NT2/D1 (cell line): ENCODE measurements around the gene GNAO1.

Experiments used
- DNase-seq: peaks from one replicate; pipeline ENCODE4 v3.0.0-alpha.2; 2011; ENCODE audit warnings: low read depth, low spot score
- H3K27me3 ChIP-seq: 2 replicates; pipeline ENCODE4 v1.6.0; 2011; ENCODE audit warnings: mild to moderate bottlenecking; ENCODE audit not compliant: insufficient read length, insufficient read depth
- H3K36me3 ChIP-seq: 2 replicates; pipeline ENCODE4 v1.6.1; 2011; ENCODE audit warnings: mild to moderate bottlenecking, low read length, mixed read lengths; ENCODE audit not compliant: insufficient read depth, insufficient read length
- H3K4me1 ChIP-seq: 2 replicates; pipeline ENCODE4 v1.5.1; 2011; ENCODE audit not compliant: insufficient read depth, insufficient read length
- H3K4me3 ChIP-seq: 2 replicates; pipeline ENCODE4 v1.5.1; 2011; ENCODE audit warnings: low read depth; ENCODE audit not compliant: insufficient read length
- H3K9ac ChIP-seq: 2 replicates; pipeline ENCODE4 v1.6.0; 2011; ENCODE audit warnings: low read depth; ENCODE audit not compliant: insufficient read length
- H3K9me3 ChIP-seq: 2 replicates; pipeline ENCODE4 v1.5.1; 2011; ENCODE audit warnings: mild to moderate bottlenecking, low read length; ENCODE audit not compliant: insufficient read depth
- SUZ12 ChIP-seq: IDR thresholded peaks from 2 replicates; pipeline ENCODE4 v1.6.1; 2011; ENCODE audit not compliant: insufficient read length, insufficient read depth; ENCODE audit errors: extremely low read depth
- YY1 ChIP-seq: IDR thresholded peaks from 2 replicates; pipeline ENCODE4 v1.6.1; 2011; ENCODE audit not compliant: insufficient read length, insufficient read depth
- ZNF274 ChIP-seq: IDR thresholded peaks from 2 replicates; pipeline ENCODE4 v1.6.1; 2011; ENCODE audit warnings: mild to moderate bottlenecking, low read depth, low read length

The GNAO1 gene

GRCh38 chr16:56363181-56363716 lies 172.0 kb downstream of the GNAO1 start:
- TF ChIP-seq YY1 (no peak), SUZ12 (no peak), ZNF274 (no peak)
- Histone ChIP-seq H3K9me3 (no peaks in the 10 kb centered on the region), H3K4me3 (no peak overlapping the region), H3K27me3 (no peaks in the 10 kb centered on the region), H3K9ac (no peak overlapping the region), H3K4me1 (peaks cover 3% of the 10 kb centered on the region), H3K36me3 (peaks cover 65% of the 10 kb centered on the region)
- DNase-seq, result no peak

- H3K9me3 ChIP-seq, result no peaks in the 10 kb centered on the region
- H3K27me3 ChIP-seq, result no peaks in the 10 kb centered on the region
- H3K4me1 ChIP-seq, result peaks cover 3% of the 10 kb centered on the region
- H3K9ac ChIP-seq, result no peak overlapping the region
- H3K4me3 ChIP-seq, result no peak overlapping the region
- DNase-seq, result no peak
- peaks cover 72% of the 10 kb centered on the region for H3K36me3 ChIP-seq
- TF ChIP-seq SUZ12 (no peak), YY1 (no peak), ZNF274 (no peak)
Observed at GRCh38 chr16:56363781-56364565, 172.7 kb downstream of the GNAO1 start.

- Histone ChIP-seq H3K4me3 (no peak overlapping the region), H3K9ac (no peak overlapping the region), H3K27me3 (no peaks in the 10 kb centered on the region), H3K4me1 (peaks cover 3% of the 10 kb centered on the region), H3K36me3 (peaks cover 80% of the 10 kb centered on the region), H3K9me3 (no peaks in the 10 kb centered on the region)
- no peak for TF ChIP-seq YY1
- no peak for TF ChIP-seq SUZ12
- no peak for TF ChIP-seq ZNF274
- no peak for DNase-seq
Observed at GRCh38 chr16:56364865-56365264, 173.6 kb downstream of the GNAO1 start.

GRCh38 chr16:56365552-56365951 lies 174.3 kb downstream of the GNAO1 start:
- DNase-seq, result no peak
- H3K4me1 ChIP-seq, result no peaks in the 10 kb centered on the region
- no peak overlapping the region for H3K4me3 ChIP-seq
- no peaks in the 10 kb centered on the region for H3K9me3 ChIP-seq
- no peak overlapping the region for H3K9ac ChIP-seq
- no peaks in the 10 kb centered on the region for H3K27me3 ChIP-seq
- no peak for TF ChIP-seq SUZ12
- H3K36me3 ChIP-seq, result peaks cover 75% of the 10 kb centered on the region

GRCh38 chr16:56366945-56367344 lies 175.7 kb downstream of the GNAO1 start:
- H3K9ac ChIP-seq, result no peak overlapping the region
- no peak for DNase-seq
- no peak overlapping the region for H3K4me3 ChIP-seq
- H3K9me3 ChIP-seq, result no peaks in the 10 kb centered on the region
- peaks cover 71% of the 10 kb centered on the region for H3K36me3 ChIP-seq
- TF ChIP-seq SUZ12 (no peak), ZNF274 (no peak), YY1 (no peak)
- H3K27me3 ChIP-seq, result no peaks in the 10 kb centered on the region
- H3K4me1 ChIP-seq, result no peaks in the 10 kb centered on the region

- no peak for DNase-seq
- Histone ChIP-seq H3K36me3 (peaks cover 63% of the 10 kb centered on the region), H3K4me3 (no peak overlapping the region), H3K9me3 (no peaks in the 10 kb centered on the region), H3K4me1 (no peaks in the 10 kb centered on the region), H3K9ac (no peak overlapping the region), H3K27me3 (no peaks in the 10 kb centered on the region)
- TF ChIP-seq SUZ12 (no peak), YY1 (no peak), ZNF274 (no peak)
Observed at GRCh38 chr16:56367764-56368163, 176.5 kb downstream of the GNAO1 start.

- H3K4me1 ChIP-seq, result peaks cover 3% of the 10 kb centered on the region
- H3K9ac ChIP-seq, result no peak overlapping the region
- no peak overlapping the region for H3K4me3 ChIP-seq
- TF ChIP-seq YY1 (no peak), SUZ12 (no peak), ZNF274 (no peak)
- H3K36me3 ChIP-seq, result peaks cover 55% of the 10 kb centered on the region
- no peaks in the 10 kb centered on the region for H3K9me3 ChIP-seq
- no peak for DNase-seq
- no peaks in the 10 kb centered on the region for H3K27me3 ChIP-seq
Observed at GRCh38 chr16:56368545-56368944, 177.3 kb downstream of the GNAO1 start.

GRCh38 chr16:56369202-56369601 lies 177.9 kb downstream of the GNAO1 start:
- Histone ChIP-seq H3K36me3 (peaks cover 48% of the 10 kb centered on the region), H3K9me3 (no peaks in the 10 kb centered on the region), H3K27me3 (no peaks in the 10 kb centered on the region), H3K9ac (no peak overlapping the region), H3K4me1 (peaks cover 3% of the 10 kb centered on the region), H3K4me3 (no peak overlapping the region)
- no peak for DNase-seq
- TF ChIP-seq ZNF274 (no peak), YY1 (no peak), SUZ12 (no peak)
